Measurements from ENCODE around the gene RHBDL2. TPM values are rescaled to one million over a fixed set of nuclear protein-coding genes. Genes with fewer than 3 reads are reported as not detected.

RHBDL2 gene
- total RNA-seq, 1 donor from 2014 or later = 19.3 TPM

Other genes with a start within 250 kb of the RHBDL2 start
- 22.0 TPM for gene RRAGC, start 82.1 kb downstream of the RHBDL2 start, total RNA-seq
- 29.6 TPM for gene MYCBP, start 68.5 kb downstream of the RHBDL2 start, total RNA-seq
- gene GJA9, start 60.2 kb downstream of the RHBDL2 start, total RNA-seq = 0.42 TPM
- 49.6 TPM for gene AKIRIN1, start 49.4 kb upstream of the RHBDL2 start, total RNA-seq
- gene NDUFS5, start 84.5 kb upstream of the RHBDL2 start, total RNA-seq = 160 TPM